OCI-LY1 (cell line): ENCODE results near the gene HPD.

ENCODE experiments used
- H2AFZ ChIP-seq: fragments of 200-600 bp; sonication (generic), shearing (Covaris generic); 2 replicates; pipeline ENCODE4 v1.6.0; 2014; ENCODE audit warnings: antibody characterized with exemption, mild to moderate bottlenecking, low read length
- H3F3A ChIP-seq: fragments of 200-600 bp; sonication (generic), shearing (Covaris generic); 2 replicates; pipeline ENCODE4 v1.6.0; 2014; ENCODE audit warnings: mild to moderate bottlenecking, antibody characterized with exemption, low read length, moderate library complexity; ENCODE audit not compliant: insufficient read depth
- H3K27ac ChIP-seq: fragments of 200-600 bp; sonication (generic); 2 replicates; pipeline ENCODE4 v1.5.1; 2014; ENCODE audit warnings: low read length, mixed run types, mild to moderate bottlenecking, low read depth; ENCODE audit not compliant: poor library complexity, severe bottlenecking
- H3K27me3 ChIP-seq: fragments of 200-600 bp; sonication (generic); 2 replicates; pipeline ENCODE4 v1.6.0; 2014; ENCODE audit warnings: antibody characterized with exemption, mild to moderate bottlenecking, low read length, moderate library complexity; ENCODE audit not compliant: insufficient read depth
- H3K36me3 ChIP-seq: fragments of 200-600 bp; sonication (generic); 2 replicates; pipeline ENCODE4 v1.6.1; 2014; ENCODE audit warnings: mild to moderate bottlenecking, antibody characterized with exemption, low read length, moderate library complexity, mixed read lengths; ENCODE audit not compliant: insufficient read depth
- H3K4me1 ChIP-seq: fragments of 200-600 bp; sonication (generic); 2 replicates; pipeline ENCODE4 v1.5.1; 2014; ENCODE audit warnings: mild to moderate bottlenecking, low read length, moderate library complexity; ENCODE audit not compliant: insufficient read depth, severe bottlenecking
- H3K4me2 ChIP-seq: fragments of 200-600 bp; sonication (generic), shearing (Covaris generic); 2 replicates; pipeline ENCODE4 v1.6.1; 2014; ENCODE audit warnings: low read length
- H3K4me3 ChIP-seq: fragments of 200-600 bp; sonication (generic); 2 replicates; pipeline ENCODE4 v1.5.1; 2014; ENCODE audit warnings: low read length, low read depth, mild to moderate bottlenecking, mixed read lengths; ENCODE audit not compliant: poor library complexity, severe bottlenecking
- H3K79me2 ChIP-seq: fragments of 200-600 bp; shearing (Covaris generic); 2 replicates; pipeline ENCODE4 v1.6.1; 2016; ENCODE audit warnings: mixed run types, low read length, mixed read lengths; ENCODE audit not compliant: insufficient read depth
- H3K9ac ChIP-seq: fragments of 200-600 bp; sonication (generic), shearing (Covaris generic); 2 replicates; pipeline ENCODE4 v1.6.1; 2014; ENCODE audit warnings: mild to moderate bottlenecking, low read length, mixed read lengths
- H3K9me2 ChIP-seq: fragments of 200-600 bp; sonication (generic), shearing (Covaris generic); 2 replicates; pipeline ENCODE4 v1.6.1; 2014; ENCODE audit warnings: low read depth, mild to moderate bottlenecking, low read length, mixed read lengths
- H3K9me3 ChIP-seq: fragments of 200-600 bp; shearing (Covaris generic); 2 replicates; pipeline ENCODE4 v1.6.1; 2014; ENCODE audit warnings: low read length, mixed read lengths
- H4K20me1 ChIP-seq: fragments of 200-600 bp; sonication (generic), shearing (Covaris generic); 2 replicates; pipeline ENCODE4 v1.6.0; 2016; ENCODE audit warnings: mild to moderate bottlenecking, low read length; ENCODE audit not compliant: insufficient read depth
- EZH2 ChIP-seq: fragments of 200-600 bp; sonication (generic), shearing (Covaris generic); IDR thresholded peaks from 2 replicates; pipeline ENCODE4 v1.8.0; 2017; ENCODE audit warnings: borderline replicate concordance, mixed run types, mild to moderate bottlenecking, antibody characterized with exemption, low read length, moderate library complexity, mixed read lengths
- TF ChIP-seq, protein P1 (sequence below): fragments of 200-600 bp; sonication (generic), shearing (Covaris generic); IDR thresholded peaks from 2 replicates; pipeline ENCODE4 v1.5.1; 2017; ENCODE audit warnings: mild to moderate bottlenecking, antibody characterized with exemption, low read length, moderate library complexity, mixed read lengths

The HPD gene

DNA sequence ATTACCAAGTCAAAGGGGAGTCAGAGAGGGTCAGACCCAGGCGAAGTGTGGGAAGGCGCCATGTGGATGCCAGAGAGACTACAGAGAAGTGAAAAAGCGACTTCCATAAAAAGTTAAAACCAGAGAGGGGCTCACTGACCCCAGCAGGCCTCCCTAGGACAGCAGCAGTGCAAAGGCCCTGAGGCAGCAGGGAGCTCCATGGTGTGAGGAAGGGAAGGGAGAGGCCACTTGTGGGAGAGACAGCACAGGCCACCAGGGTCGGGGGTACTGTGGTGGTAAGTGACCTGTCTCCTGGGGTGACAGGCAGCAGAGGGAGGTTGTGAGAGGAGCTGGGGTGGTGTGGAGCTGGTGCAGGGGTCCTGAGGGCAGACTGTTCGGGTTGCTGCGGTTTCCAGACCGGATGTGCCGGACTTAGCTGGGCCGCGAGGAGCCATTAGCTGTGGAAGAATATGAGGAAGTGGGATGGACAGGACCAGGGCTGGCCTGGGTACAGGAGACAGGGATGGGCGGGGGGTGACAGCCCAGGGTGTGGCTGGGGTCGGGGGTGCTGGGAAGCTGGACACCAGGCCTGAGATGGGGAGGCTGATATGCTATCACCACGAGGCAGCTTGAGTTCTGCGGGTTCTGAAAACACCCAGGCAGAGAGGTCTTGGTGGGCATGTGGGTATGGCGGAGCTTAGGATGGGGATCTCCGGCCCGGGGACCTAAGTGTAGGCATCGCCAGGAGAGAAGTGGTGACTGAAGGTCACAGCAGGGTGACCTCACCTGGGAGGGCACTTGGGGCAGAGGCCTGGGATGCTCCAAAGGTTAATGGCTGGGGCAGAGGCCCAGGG, 32.1 kb downstream of the HPD start:
- no peak overlapping the region for H3K9ac ChIP-seq
- H3F3A ChIP-seq = no peaks in the 10 kb centered on the region
- no peak overlapping the region for H3K27ac ChIP-seq
- H3K9me2 ChIP-seq = no peaks in the 10 kb centered on the region
- H3K79me2 ChIP-seq = no peaks in the 10 kb centered on the region
- no peaks in the 10 kb centered on the region for H3K27me3 ChIP-seq
- H2AFZ ChIP-seq = no peak overlapping the region
- no peak overlapping the region for H3K4me2 ChIP-seq
- peaks cover 80% of the 10 kb centered on the region for H3K36me3 ChIP-seq
- H4K20me1 ChIP-seq = no peaks in the 10 kb centered on the region
- H3K4me3 ChIP-seq = no peak overlapping the region
- H3K4me1 ChIP-seq = peaks cover 6% of the 10 kb centered on the region
- no peaks in the 10 kb centered on the region for H3K9me3 ChIP-seq
- TF ChIP-seq EZH2 = no peak
- TF ChIP-seq, protein P1, sequence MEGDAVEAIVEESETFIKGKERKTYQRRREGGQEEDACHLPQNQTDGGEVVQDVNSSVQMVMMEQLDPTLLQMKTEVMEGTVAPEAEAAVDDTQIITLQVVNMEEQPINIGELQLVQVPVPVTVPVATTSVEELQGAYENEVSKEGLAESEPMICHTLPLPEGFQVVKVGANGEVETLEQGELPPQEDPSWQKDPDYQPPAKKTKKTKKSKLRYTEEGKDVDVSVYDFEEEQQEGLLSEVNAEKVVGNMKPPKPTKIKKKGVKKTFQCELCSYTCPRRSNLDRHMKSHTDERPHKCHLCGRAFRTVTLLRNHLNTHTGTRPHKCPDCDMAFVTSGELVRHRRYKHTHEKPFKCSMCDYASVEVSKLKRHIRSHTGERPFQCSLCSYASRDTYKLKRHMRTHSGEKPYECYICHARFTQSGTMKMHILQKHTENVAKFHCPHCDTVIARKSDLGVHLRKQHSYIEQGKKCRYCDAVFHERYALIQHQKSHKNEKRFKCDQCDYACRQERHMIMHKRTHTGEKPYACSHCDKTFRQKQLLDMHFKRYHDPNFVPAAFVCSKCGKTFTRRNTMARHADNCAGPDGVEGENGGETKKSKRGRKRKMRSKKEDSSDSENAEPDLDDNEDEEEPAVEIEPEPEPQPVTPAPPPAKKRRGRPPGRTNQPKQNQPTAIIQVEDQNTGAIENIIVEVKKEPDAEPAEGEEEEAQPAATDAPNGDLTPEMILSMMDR = no peak

DNA sequence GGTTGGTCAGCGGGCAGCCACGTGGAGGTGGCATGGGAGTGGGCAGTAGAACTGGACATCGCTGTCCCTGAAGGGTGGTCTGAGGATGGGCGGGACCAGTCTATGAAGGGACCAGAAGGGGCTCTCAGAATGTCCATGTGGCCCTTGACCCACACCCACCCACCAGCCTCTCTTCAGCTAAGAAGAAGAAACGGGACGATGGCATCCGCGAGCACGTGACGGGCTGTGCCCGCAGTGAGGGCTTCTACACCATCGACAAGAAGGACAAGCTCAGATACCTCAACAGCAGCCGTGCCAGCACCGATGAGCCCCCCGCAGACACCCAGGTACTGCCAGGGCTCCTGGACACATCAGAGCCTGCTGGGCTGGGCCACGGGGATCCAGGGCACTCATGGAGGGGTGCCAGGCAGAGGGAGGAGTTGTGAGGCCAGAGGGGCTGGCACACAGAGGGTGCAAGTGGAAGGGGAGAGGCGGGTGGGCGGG, 33.6 kb downstream of the HPD start:
- Histone ChIP-seq H3K4me1 (peaks cover 6% of the 10 kb centered on the region), H3F3A (no peaks in the 10 kb centered on the region), H2AFZ (no peak overlapping the region), H3K36me3 (peaks cover 77% of the 10 kb centered on the region), H3K27ac (no peak overlapping the region), H3K4me2 (no peak overlapping the region), H3K9me2 (no peaks in the 10 kb centered on the region), H3K9ac (no peak overlapping the region), H4K20me1 (no peaks in the 10 kb centered on the region), H3K27me3 (no peaks in the 10 kb centered on the region), H3K9me3 (no peaks in the 10 kb centered on the region), H3K79me2 (no peaks in the 10 kb centered on the region), H3K4me3 (no peak overlapping the region)
- TF ChIP-seq, protein P1 = no peak
- TF ChIP-seq EZH2 = no peak

DNA sequence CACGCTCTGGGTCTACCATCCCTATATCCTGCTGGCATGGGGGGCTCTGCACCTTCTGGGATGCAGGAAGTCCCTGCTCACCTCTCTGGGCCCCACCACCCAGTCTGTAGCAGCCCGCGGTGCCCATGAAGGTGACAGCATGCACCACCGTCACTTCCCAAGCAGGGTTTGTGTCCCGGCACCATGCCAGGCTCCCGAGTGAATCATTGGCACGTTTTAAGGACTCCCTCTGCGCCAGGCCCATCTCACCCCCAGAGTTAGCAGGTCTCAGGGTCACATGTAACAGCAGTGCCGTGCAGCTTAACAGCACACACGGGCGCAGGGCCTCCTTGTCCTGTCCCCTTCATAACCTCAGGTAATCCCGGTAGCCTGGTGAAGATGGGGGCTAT, 34.9 kb downstream of the HPD start:
- Histone ChIP-seq H3K27ac (no peak overlapping the region), H3K9me2 (no peaks in the 10 kb centered on the region), H3K4me3 (no peak overlapping the region), H4K20me1 (no peaks in the 10 kb centered on the region), H3K9me3 (no peaks in the 10 kb centered on the region), H3K4me2 (no peak overlapping the region), H3K79me2 (no peaks in the 10 kb centered on the region), H3K4me1 (no peaks in the 10 kb centered on the region), H3F3A (no peaks in the 10 kb centered on the region), H2AFZ (no peak overlapping the region), H3K9ac (no peak overlapping the region), H3K36me3 (peaks cover 76% of the 10 kb centered on the region), H3K27me3 (no peaks in the 10 kb centered on the region)
- TF ChIP-seq EZH2 = no peak
- TF ChIP-seq, protein P1 = no peak
